Trophoblast cell (in vitro differentiated cells and primary cell): ENCODE measurements around the gene ADD1.

Experiments used
- DNase-seq, 2 donors: peaks; one replicate each; pipeline ENCODE4 v3.0.0-alpha.2; 2016
- H2AFZ ChIP-seq: 2 replicates; pipeline ENCODE4 v1.6.1; 2013; ENCODE audit warnings: low read length, moderate library complexity, mild to moderate bottlenecking; ENCODE audit not compliant: insufficient read depth, poor library complexity
- H2AK5ac ChIP-seq: 2 replicates; pipeline ENCODE4 v1.6.1; 2013; ENCODE audit warnings: mild to moderate bottlenecking, low read length
- H2BK120ac ChIP-seq: 2 replicates; pipeline ENCODE4 v1.6.1; 2013; ENCODE audit warnings: low read length, mild to moderate bottlenecking, moderate library complexity; ENCODE audit not compliant: insufficient read depth, poor library complexity
- H2BK12ac ChIP-seq: 2 replicates; pipeline ENCODE4 v1.6.1; 2013; ENCODE audit warnings: mild to moderate bottlenecking, low read length, moderate library complexity
- H2BK5ac ChIP-seq: 2 replicates; pipeline ENCODE4 v1.6.1; 2013; ENCODE audit warnings: low read length, low read depth, moderate library complexity, mild to moderate bottlenecking; ENCODE audit not compliant: poor library complexity
- H3K14ac ChIP-seq: 2 replicates; pipeline ENCODE4 v1.6.1; 2013; ENCODE audit warnings: mild to moderate bottlenecking, low read length
- H3K18ac ChIP-seq: 2 replicates; pipeline ENCODE4 v1.6.1; 2013; ENCODE audit warnings: mild to moderate bottlenecking, low read length
- H3K23ac ChIP-seq: 2 replicates; pipeline ENCODE4 v1.6.1; 2013; ENCODE audit warnings: low read length
- H3K27ac ChIP-seq: 2 replicates; pipeline ENCODE4 v1.5.1; 2013; ENCODE audit warnings: low read depth, mild to moderate bottlenecking, inconsistent platforms, low read length, moderate library complexity
- H3K27me3 ChIP-seq: 2 replicates; pipeline ENCODE4 v1.6.1; 2013; ENCODE audit warnings: inconsistent platforms, mild to moderate bottlenecking, low read length, moderate library complexity; ENCODE audit not compliant: insufficient read depth
- H3K36me3 ChIP-seq, 2 experiments: 1 replicate in 1 of 2; 2 replicates in 1 of 2; pipeline ENCODE4 v1.6.1; 2013; ENCODE audit warnings: low read length in 2 of 2, mild to moderate bottlenecking in 2 of 2, moderate library complexity in 1 of 2; ENCODE audit not compliant: insufficient read depth in 2 of 2, control insufficient read depth in 1 of 2
- H3K4ac ChIP-seq: 2 replicates; pipeline ENCODE4 v1.6.1; 2013; ENCODE audit warnings: low read depth, mild to moderate bottlenecking, low read length, moderate library complexity
- H3K4me1 ChIP-seq, 2 experiments: 1 replicate in 1 of 2; 2 replicates in 1 of 2; pipeline ENCODE4 v1.6.1; 2013; ENCODE audit warnings: low read length in 2 of 2, mild to moderate bottlenecking in 2 of 2, moderate library complexity in 1 of 2; ENCODE audit not compliant: insufficient read depth in 2 of 2, control insufficient read depth in 1 of 2
- H3K4me2 ChIP-seq: 2 replicates; pipeline ENCODE4 v1.6.1; 2013; ENCODE audit warnings: inconsistent platforms, mild to moderate bottlenecking, low read length, moderate library complexity
- H3K4me3 ChIP-seq: 2 replicates; pipeline ENCODE4 v1.5.1; 2013; ENCODE audit warnings: mild to moderate bottlenecking, low read depth, low read length, inconsistent platforms
- H3K79me1 ChIP-seq: one replicate; pipeline ENCODE4 v1.6.1; 2013; ENCODE audit warnings: low read length
- H3K79me2 ChIP-seq: 2 replicates; pipeline ENCODE4 v1.6.1; 2013; ENCODE audit warnings: low read length, mild to moderate bottlenecking; ENCODE audit not compliant: control insufficient read depth, insufficient read depth, poor library complexity
- H3K9ac ChIP-seq: 2 replicates; pipeline ENCODE4 v1.6.1; 2013; ENCODE audit warnings: mild to moderate bottlenecking, low read length
- H3K9me3 ChIP-seq: 2 replicates; pipeline ENCODE4 v1.6.1; 2013; ENCODE audit warnings: low read depth, mild to moderate bottlenecking, control low read depth, inconsistent platforms, low read length; ENCODE audit not compliant: insufficient read depth
- H4K12ac ChIP-seq: 2 replicates; pipeline ENCODE4 v1.6.1; 2013; ENCODE audit warnings: low read depth, mild to moderate bottlenecking, low read length, moderate library complexity
- H4K8ac ChIP-seq: 2 replicates; pipeline ENCODE4 v1.6.1; 2013; ENCODE audit warnings: low read depth, mild to moderate bottlenecking, low read length, moderate library complexity
- H4K91ac ChIP-seq: one replicate; pipeline ENCODE4 v1.6.1; 2013; ENCODE audit warnings: low read depth, mild to moderate bottlenecking, low read length, moderate library complexity
- WGBS: extraction: QIAGEN DNeasy Blood & Tissue Kit; methylation state at CpG from one replicate; pipeline ENCODE4 v1.1.7; 2013; ENCODE audit warnings: missing lambda C conversion rate; ENCODE audit not compliant: insufficient read length, insufficient coverage; ENCODE audit errors: extremely low coverage; 5-methylcytosine and 5-hydroxymethylcytosine counted together

Gene ADD1

GRCh38 chr4:2938906-2939305, 95.3 kb downstream of the ADD1 start:
- Histone ChIP-seq H3K14ac (no peak overlapping the region), H3K27ac (no peak overlapping the region), H3K27me3 (no peaks in the 10 kb centered on the region), H2AK5ac (no peak overlapping the region), H2BK12ac (no peak overlapping the region), H3K4me1 (peaks cover 4 to 9% of the 10 kb centered on the region in 2 experiments), H4K91ac (no peak overlapping the region), H4K12ac (no peak overlapping the region), H2BK5ac (no peak overlapping the region), H3K9me3 (peaks cover 2% of the 10 kb centered on the region), H3K4ac (no peak overlapping the region), H3K79me1 (peaks cover 4% of the 10 kb centered on the region), H3K4me2 (no peak overlapping the region), H3K79me2 (peaks cover 5% of the 10 kb centered on the region), H4K8ac (no peak overlapping the region), H2BK120ac (no peak overlapping the region), H3K23ac (no peak overlapping the region), H3K18ac (no peak overlapping the region), H2AFZ (no peak overlapping the region), H3K36me3 (peaks cover 62 to 64% of the 10 kb centered on the region in 2 experiments), H3K4me3 (no peak overlapping the region), H3K9ac (no peak overlapping the region)
- no peak for DNase-seq
- WGBS = no CpG with 5 or more reads among the region's 14 CpGs

- Histone ChIP-seq H3K9ac (no peak overlapping the region), H2BK120ac (no peak overlapping the region), H3K27me3 (no peaks in the 10 kb centered on the region), H3K18ac (no peak overlapping the region), H3K36me3 (peaks cover 64 to 67% of the 10 kb centered on the region in 2 experiments), H3K4me2 (no peak overlapping the region), H4K91ac (no peak overlapping the region), H2BK5ac (no peak overlapping the region), H3K4ac (no peak overlapping the region), H3K79me1 (peaks cover 4% of the 10 kb centered on the region), H2AFZ (no peak overlapping the region), H3K9me3 (peaks cover 2% of the 10 kb centered on the region), H3K14ac (no peak overlapping the region), H3K23ac (no peak overlapping the region), H3K4me1 (peaks cover 4 to 8% of the 10 kb centered on the region in 2 experiments), H2AK5ac (no peak overlapping the region), H3K27ac (no peak overlapping the region), H4K12ac (no peak overlapping the region), H4K8ac (no peak overlapping the region), H3K79me2 (peaks cover 4% of the 10 kb centered on the region), H2BK12ac (no peak overlapping the region), H3K4me3 (no peak overlapping the region)
- no peak for DNase-seq
- WGBS = no CpG with 5 or more reads among the region's 30 CpGs
Measured at GRCh38 chr4:2939383-2940243, 96.0 kb downstream of the ADD1 start.

GRCh38 chr4:2940267-2941137, 96.9 kb downstream of the ADD1 start:
- no peak overlapping the region for H3K18ac ChIP-seq
- no peak overlapping the region for H4K8ac ChIP-seq
- H2BK120ac ChIP-seq = no peak overlapping the region
- no peak overlapping the region for H2AFZ ChIP-seq
- no peak overlapping the region for H4K91ac ChIP-seq
- DNase-seq = no peak
- H3K79me2 ChIP-seq = no peaks in the 10 kb centered on the region
- no peak overlapping the region for H2BK5ac ChIP-seq
- no peak overlapping the region for H3K14ac ChIP-seq
- H3K4me1 ChIP-seq = peaks cover 2 to 4% of the 10 kb centered on the region in 2 experiments
- peaks cover 2% of the 10 kb centered on the region for H3K9me3 ChIP-seq
- peaks cover 70 to 73% of the 10 kb centered on the region in 2 experiments for H3K36me3 ChIP-seq
- no peak overlapping the region for H3K27ac ChIP-seq
- H3K79me1 ChIP-seq = no peaks in the 10 kb centered on the region
- H2BK12ac ChIP-seq = no peak overlapping the region
- H3K4me3 ChIP-seq = no peak overlapping the region
- H4K12ac ChIP-seq = no peak overlapping the region
- no peak overlapping the region for H3K23ac ChIP-seq
- H2AK5ac ChIP-seq = no peak overlapping the region
- H3K27me3 ChIP-seq = no peaks in the 10 kb centered on the region
- H3K4ac ChIP-seq = no peak overlapping the region
- H3K4me2 ChIP-seq = no peak overlapping the region
- no peak overlapping the region for H3K9ac ChIP-seq
- no CpG with 5 or more reads among the region's 29 CpGs for WGBS

- H2AFZ ChIP-seq = no peak overlapping the region
- H3K9ac ChIP-seq = no peak overlapping the region
- no peak overlapping the region for H2BK120ac ChIP-seq
- peaks cover 0 to 1% of the 10 kb centered on the region in 2 experiments for H3K4me1 ChIP-seq
- H4K8ac ChIP-seq = no peak overlapping the region
- no peak overlapping the region for H3K4ac ChIP-seq
- no peaks in the 10 kb centered on the region for H3K79me1 ChIP-seq
- H3K14ac ChIP-seq = no peak overlapping the region
- no peak overlapping the region for H2BK5ac ChIP-seq
- H2AK5ac ChIP-seq = no peak overlapping the region
- H3K36me3 ChIP-seq = peaks cover 76 to 81% of the 10 kb centered on the region in 2 experiments
- no peak overlapping the region for H3K18ac ChIP-seq
- H3K23ac ChIP-seq = no peak overlapping the region
- peaks cover 2% of the 10 kb centered on the region for H3K9me3 ChIP-seq
- H3K79me2 ChIP-seq = no peaks in the 10 kb centered on the region
- H3K4me3 ChIP-seq = no peak overlapping the region
- no CpG with 5 or more reads among the region's 24 CpGs for WGBS
- no peak overlapping the region for H3K27ac ChIP-seq
- no peak overlapping the region for H4K91ac ChIP-seq
- H3K27me3 ChIP-seq = no peaks in the 10 kb centered on the region
- no peak overlapping the region for H3K4me2 ChIP-seq
- H4K12ac ChIP-seq = peak overlapping the region; percentile 9
- DNase-seq = no peak
- no peak overlapping the region for H2BK12ac ChIP-seq
Measured at GRCh38 chr4:2941138-2942036, 97.7 kb downstream of the ADD1 start.
